Activated CD8-positive, alpha-beta memory T cell treated with anti-CD3 and anti-CD28 coated beads, Interleukin-2, amount 50 U/mL, for 48 hours (primary cell): Measurements from ENCODE around the gene ZCCHC7.

Source experiments
- DNase-seq: peaks from one replicate; pipeline ENCODE4 v3.0.0-alpha.2; 2020

ZCCHC7 gene

GRCh38 chr9:37342493-37342892 lies 222.1 kb downstream of the ZCCHC7 start:
- DNase-seq: no peak

DNA sequence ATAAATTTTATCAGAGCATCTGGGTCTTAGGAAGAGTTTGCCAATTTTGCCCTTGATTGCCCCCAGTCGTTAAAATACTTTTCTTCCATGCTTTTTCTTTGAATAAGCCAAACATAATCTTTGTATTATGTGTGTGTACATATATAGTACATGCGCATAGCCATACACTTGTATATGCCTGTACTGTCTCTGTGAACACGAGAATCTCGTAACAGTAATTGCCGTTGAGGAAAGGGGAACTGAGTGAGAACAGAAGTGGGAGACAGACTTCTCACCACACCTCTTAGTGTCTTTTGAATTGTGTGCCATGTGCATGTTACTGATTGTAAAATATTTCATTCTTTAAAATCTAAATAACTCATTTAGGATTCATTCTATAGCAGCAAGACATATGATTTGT lies 222.5 kb downstream of the ZCCHC7 start:
- DNase-seq: no peak

- DNase-seq: no peak
These were observed 223.3 kb downstream of the ZCCHC7 start for GRCh38 chr9:37343724-37344123.

DNA sequence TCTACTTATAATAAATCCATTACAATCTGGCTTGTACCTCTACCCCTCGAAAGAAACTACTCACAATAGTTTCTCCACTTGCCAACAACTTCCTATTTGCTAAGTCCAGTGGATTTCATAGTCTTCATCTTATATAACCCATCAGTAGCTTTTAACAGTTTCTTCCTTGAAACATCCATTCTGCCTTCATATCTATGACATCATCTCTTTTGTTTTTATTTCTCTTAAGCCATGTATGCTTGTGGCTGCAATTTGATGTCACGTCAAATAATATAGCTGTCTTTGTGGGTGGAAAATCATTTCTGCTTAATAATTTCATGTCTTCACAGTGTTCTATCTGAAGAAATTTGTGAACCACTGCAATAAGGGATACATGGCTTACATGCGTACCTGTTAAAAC lies 224.7 kb downstream of the ZCCHC7 start:
- DNase-seq: no peak

DNA sequence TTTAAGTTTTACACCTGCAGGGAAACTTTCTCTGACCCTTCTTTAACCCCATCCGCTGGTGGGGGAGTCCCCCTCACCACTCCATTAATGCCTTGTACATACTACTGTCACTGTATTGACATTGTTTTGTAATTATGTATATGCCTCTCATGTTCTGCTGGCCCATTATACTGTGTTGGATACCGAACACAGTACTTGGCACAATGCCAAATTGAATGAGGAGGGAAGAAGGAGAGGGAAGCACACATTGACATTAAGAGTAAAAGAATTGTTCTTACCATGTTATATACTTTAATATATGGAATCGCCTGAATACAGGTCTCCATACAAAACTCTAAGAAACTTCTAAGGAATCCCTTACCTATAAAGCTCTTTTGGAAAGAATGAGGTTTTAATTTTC lies 228.5 kb downstream of the ZCCHC7 start:
- DNase-seq: no peak

- no peak for DNase-seq
These were observed 230.3 kb downstream of the ZCCHC7 start for GRCh38 chr9:37350486-37351190.

GRCh38 chr9:37353791-37354190 lies 233.4 kb downstream of the ZCCHC7 start:
- no peak for DNase-seq

GRCh38 chr9:37362430-37362829 lies 242.1 kb downstream of the ZCCHC7 start:
- no peak for DNase-seq

DNA sequence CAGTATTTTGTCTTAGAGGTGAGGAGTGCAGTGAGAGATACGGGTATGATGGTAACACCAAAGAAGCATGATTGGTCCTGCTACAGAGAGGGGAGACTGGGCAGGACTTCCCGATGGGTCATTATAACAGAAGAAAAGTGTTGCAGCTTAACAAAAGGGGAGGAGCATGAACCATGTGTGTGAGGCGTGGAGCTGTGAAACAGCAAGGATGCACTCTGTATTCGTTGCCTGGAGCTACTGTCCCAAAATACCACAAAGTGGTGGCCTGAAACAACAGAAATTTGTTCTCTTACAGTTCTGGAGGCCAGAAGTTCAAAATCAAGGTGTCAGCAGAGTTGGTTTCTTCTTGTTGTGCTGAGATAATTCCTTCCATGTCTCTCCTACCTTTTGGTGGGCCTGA lies 242.8 kb downstream of the ZCCHC7 start:
- no peak for DNase-seq

DNA sequence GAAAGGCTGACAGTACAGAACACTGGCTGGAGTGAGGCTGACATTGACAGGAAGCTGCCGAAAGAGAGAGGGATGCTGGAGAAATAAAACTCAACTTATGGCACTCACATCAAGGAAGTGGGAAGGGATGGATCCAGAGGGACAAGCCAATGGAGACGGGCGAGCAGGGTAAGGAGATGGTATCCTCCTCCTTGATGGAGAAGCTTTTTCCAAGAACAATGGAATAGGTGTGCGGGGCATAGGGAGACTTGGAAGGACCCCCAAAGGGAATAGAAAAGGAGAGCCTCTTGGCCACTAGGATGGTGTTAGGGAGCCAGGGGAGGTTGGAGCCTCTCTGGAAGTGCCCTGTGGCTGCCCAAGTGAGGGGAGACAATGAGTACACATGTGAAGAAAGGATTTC lies 243.8 kb downstream of the ZCCHC7 start:
- no peak for DNase-seq

GRCh38 chr9:37364751-37365360 lies 244.5 kb downstream of the ZCCHC7 start:
- DNase-seq: no peak

GRCh38 chr9:37369671-37370070 lies 249.3 kb downstream of the ZCCHC7 start:
- DNase-seq: no peak

GRCh38 chr9:37370282-37370681 lies 249.9 kb downstream of the ZCCHC7 start:
- DNase-seq: no peak

- DNase-seq: no peak
These were observed 250.7 kb downstream of the ZCCHC7 start for GRCh38 chr9:37370968-37371563.

- no peak for DNase-seq
These were observed 251.4 kb downstream of the ZCCHC7 start for GRCh38 chr9:37371565-37372464.

DNA sequence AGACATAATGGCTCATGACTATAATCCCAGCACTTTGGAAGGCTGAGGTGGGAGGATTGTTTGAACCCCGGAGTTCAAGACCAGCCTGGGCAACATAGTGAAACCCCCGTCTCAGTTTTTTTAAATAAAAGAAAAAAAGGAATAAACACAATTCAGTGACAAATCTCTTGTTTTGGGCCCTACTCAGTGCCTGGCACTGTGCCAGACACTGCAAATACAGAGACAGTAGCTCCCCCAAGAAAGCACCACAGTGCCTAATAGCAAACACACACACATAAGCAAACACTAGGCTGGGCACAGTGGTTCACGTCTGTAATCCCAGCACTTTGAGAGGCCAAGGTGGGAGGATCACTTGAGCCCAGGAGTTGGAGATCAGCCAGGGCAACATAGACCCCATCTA lies 252.5 kb downstream of the ZCCHC7 start:
- no peak for DNase-seq

DNA sequence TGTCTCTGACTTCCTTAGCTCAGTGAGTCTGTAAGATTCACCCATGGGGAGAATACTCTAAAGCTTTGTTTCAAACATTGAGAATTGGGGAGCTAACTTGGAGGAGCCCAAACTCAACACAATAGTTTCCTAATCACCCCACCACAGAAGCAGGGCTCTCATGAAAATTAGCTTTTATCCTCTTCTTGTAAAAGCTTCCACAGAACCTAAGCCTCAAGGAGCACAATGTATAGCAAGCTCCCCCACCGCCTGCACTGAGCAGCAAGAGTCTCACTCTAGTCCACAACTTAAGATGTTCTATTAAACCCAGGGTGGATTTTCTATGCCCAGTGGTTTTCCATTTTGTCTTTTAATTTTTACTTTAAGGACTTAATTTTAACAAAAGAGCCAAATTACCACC lies 253.2 kb downstream of the ZCCHC7 start:
- DNase-seq: no peak

- DNase-seq: no peak
These were observed 254.5 kb downstream of the ZCCHC7 start for GRCh38 chr9:37374892-37375291.

DNA sequence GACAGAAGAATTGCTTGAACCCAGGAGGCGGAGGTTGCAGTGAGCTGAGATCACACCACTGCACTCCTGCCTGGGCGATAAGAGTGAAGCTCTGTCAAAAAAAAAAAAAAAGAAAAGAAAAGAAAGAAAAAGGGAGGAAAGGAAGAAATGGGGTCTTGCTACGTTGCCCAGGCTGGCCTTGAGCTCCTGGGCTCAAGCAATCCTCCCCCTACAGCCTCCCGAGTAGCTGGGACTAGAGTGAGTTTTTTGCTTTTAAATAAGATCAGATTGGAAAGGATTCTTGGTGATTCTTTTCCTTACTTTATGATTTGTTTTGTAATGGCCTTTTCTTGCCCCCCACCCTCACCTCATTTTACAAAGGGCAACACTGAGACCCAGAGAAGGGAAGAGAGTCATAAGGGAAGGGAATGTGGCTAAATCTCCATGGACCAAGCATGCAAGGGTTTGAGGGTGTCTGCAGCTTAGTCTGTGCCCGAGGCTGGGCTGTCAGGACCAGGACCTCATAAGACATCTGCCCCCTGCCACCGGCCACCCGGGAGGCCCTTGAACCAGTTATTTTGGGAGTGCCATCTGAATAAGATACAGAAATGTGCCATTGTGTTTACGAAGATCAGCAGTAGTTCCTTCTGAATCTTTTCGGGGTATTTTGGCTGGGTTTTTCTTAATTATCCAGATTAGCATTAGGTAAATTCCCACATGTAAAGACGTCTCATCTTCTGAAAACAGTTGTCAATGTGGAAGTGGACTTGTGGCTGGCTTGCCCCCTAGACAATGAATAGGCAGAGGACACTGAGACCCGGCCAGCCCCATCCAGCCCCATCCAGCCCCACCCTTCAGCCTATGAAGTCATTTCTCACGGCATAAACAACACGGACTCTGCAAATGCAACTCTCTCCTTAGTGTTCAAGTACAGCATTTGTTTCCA lies 257.6 kb downstream of the ZCCHC7 start:
- no peak for DNase-seq

- DNase-seq: no peak
These were observed 258.2 kb downstream of the ZCCHC7 start for GRCh38 chr9:37378613-37379004.

DNA sequence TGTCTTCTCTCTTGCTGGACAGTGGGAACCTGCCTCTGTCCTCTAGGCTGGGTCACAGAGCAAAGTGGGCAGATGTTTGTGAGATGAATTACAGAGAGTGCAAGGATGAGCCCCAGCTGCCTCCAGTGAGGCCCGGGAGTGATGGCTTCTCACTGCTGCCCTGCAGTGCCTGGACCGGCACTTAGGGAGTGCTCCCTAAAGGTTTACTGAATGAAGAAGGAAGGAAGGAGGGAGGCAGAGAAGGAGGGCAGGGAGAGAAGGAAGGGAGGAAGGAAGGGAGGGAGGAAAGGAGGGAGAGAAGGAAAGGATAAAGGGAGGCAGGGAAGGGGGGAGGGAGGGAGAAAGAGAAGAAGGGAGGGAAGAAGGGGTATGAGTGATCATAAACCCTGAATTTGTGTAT lies 259.5 kb downstream of the ZCCHC7 start:
- DNase-seq: no peak

- no peak for DNase-seq
These were observed 260.2 kb downstream of the ZCCHC7 start for GRCh38 chr9:37380570-37380969.
